ENCODE measurements around the gene MZB1.

- TF ChIP-seq POLR2A (IDR thresholded peaks at IDR 0.05) = no peak
- no peak for TF ChIP-seq CTCF (IDR thresholded peaks at IDR 0.05)
Observed at GRCh38 chr5:139341187-139341688, 48.5 kb downstream of the MZB1 start.
